Measurements from ENCODE around the gene MCOLN3.

Gene MCOLN3

GRCh38 chr1:85048296-85049064 lies at the start of gene MCOLN3:
Gene MCOLN3, minus strand, starts transcription at chr1:85048500. Its CDS starts 3,140 bp downstream, at chr1:85045360.
- DNase-seq, result peak; percentile 40

GRCh38 chr1:85093644-85094043 lies 45.3 kb upstream of the MCOLN3 start:
- no peak for DNase-seq

GRCh38 chr1:85091671-85092280 lies 43.5 kb upstream of the MCOLN3 start:
- DNase-seq, result peak; percentile 2

GRCh38 chr1:85090225-85090624 lies 41.9 kb upstream of the MCOLN3 start:
- peak; percentile 31 for DNase-seq

- no peak for DNase-seq
Observed at GRCh38 chr1:85089203-85089602, 40.9 kb upstream of the MCOLN3 start.

GRCh38 chr1:85088408-85088784 lies 40.1 kb upstream of the MCOLN3 start:
- DNase-seq, result no peak

GRCh38 chr1:85087659-85088407 lies 39.5 kb upstream of the MCOLN3 start:
- no peak for DNase-seq

- DNase-seq, result no peak
Observed at GRCh38 chr1:85085417-85085816, 37.1 kb upstream of the MCOLN3 start.

- DNase-seq, result peak; percentile 26
Observed at GRCh38 chr1:85078903-85079302, 30.6 kb upstream of the MCOLN3 start.

- DNase-seq, result no peak
Observed at GRCh38 chr1:85074365-85074964, 26.2 kb upstream of the MCOLN3 start.

- no peak for DNase-seq
Observed at GRCh38 chr1:85070972-85071492, 22.7 kb upstream of the MCOLN3 start.

- DNase-seq, result no peak
Observed at GRCh38 chr1:85068846-85069245, 20.5 kb upstream of the MCOLN3 start.

GRCh38 chr1:85065550-85065949 lies 17.2 kb upstream of the MCOLN3 start:
- DNase-seq, result no peak

GRCh38 chr1:85062425-85063026 lies 14.2 kb upstream of the MCOLN3 start:
- no peak for DNase-seq

GRCh38 chr1:85061711-85062424 lies 13.6 kb upstream of the MCOLN3 start:
- DNase-seq, result peak; percentile 95

GRCh38 chr1:85060038-85060437 lies 11.7 kb upstream of the MCOLN3 start:
- DNase-seq, result no peak

GRCh38 chr1:85059563-85059962 lies 11.3 kb upstream of the MCOLN3 start:
- no peak for DNase-seq

GRCh38 chr1:85058786-85059185 lies 10.5 kb upstream of the MCOLN3 start:
- DNase-seq, result no peak

- no peak for DNase-seq
Observed at GRCh38 chr1:85058311-85058710, 10.0 kb upstream of the MCOLN3 start.

GRCh38 chr1:85054664-85055063 lies 6.4 kb upstream of the MCOLN3 start:
- no peak for DNase-seq

- DNase-seq, result peak; percentile 8
Observed at GRCh38 chr1:85049735-85050166, 1.5 kb upstream of the MCOLN3 start.
